OCI-LY3 (cell line): Measurements from ENCODE around the gene TPRA1.

Experiments used
- CTCF ChIP-seq: fragments of 200-600, 300-600 bp; sonication (generic); IDR thresholded peaks from 2 replicates; pipeline ENCODE4 v1.5.1; 2014; ENCODE audit warnings: antibody characterized with exemption, low read length, low read depth
- EZH2phosphoT487 ChIP-seq: fragments of 200-600 bp; shearing (Covaris generic); IDR thresholded peaks from 2 replicates; pipeline ENCODE4 v1.6.1; 2018; ENCODE audit warnings: antibody characterized with exemption, mixed run types, low read depth

- no peak for TF ChIP-seq CTCF
- no peak for TF ChIP-seq EZH2phosphoT487
Measured at GRCh38 chr3:127545216-127545615, 45.3 kb downstream of the TPRA1 start.
